ENCODE results near the gene KCNA10. TPM values are rescaled to one million over a fixed set of nuclear protein-coding genes. Genes with fewer than 3 reads are reported as not detected.
"Not testable (repeated sequence)": the region's sequence is repeated elsewhere in the genome, so short reads cannot be mapped to it uniquely, and the experiment has no call there.

KCNA10 gene
- total RNA-seq, 1 donor from 2014 or later: not detected

GRCh38 chr1:110535985-110536384 lies 17.0 kb upstream of the KCNA10 start:
- DNase-seq (ENCODE audit: low read depth, low spot score): no peak

GRCh38 chr1:110533230-110533629 lies 14.3 kb upstream of the KCNA10 start:
- DNase-seq (ENCODE audit: low read depth, low spot score): no peak

- no peak for DNase-seq (ENCODE audit: low read depth, low spot score)
Observed at GRCh38 chr1:110529011-110529410, 10.0 kb upstream of the KCNA10 start.

GRCh38 chr1:110526201-110526780 lies 7.3 kb upstream of the KCNA10 start:
- no peak for DNase-seq (ENCODE audit: low read depth, low spot score)

- DNase-seq (ENCODE audit: low read depth, low spot score): no peak
Observed at GRCh38 chr1:110525249-110525595, 6.2 kb upstream of the KCNA10 start.

GRCh38 chr1:110524311-110525248 lies 5.6 kb upstream of the KCNA10 start:
- DNase-seq (ENCODE audit: low read depth, low spot score): peak; percentile 11

GRCh38 chr1:110523011-110523410 lies 4.0 kb upstream of the KCNA10 start:
- no peak for DNase-seq (ENCODE audit: low read depth, low spot score)

GRCh38 chr1:110522560-110522959 lies 3.6 kb upstream of the KCNA10 start:
- no peak for DNase-seq (ENCODE audit: low read depth, low spot score)

GRCh38 chr1:110520827-110521226 lies 1.9 kb upstream of the KCNA10 start:
- no peak for DNase-seq (ENCODE audit: low read depth, low spot score)

GRCh38 chr1:110515891-110516290 lies 3.1 kb downstream of the KCNA10 start:
- no peak for DNase-seq (ENCODE audit: low read depth, low spot score)

GRCh38 chr1:110515041-110515440 lies 3.9 kb downstream of the KCNA10 start:
- no peak for DNase-seq (ENCODE audit: low read depth, low spot score)

- no peak for DNase-seq (ENCODE audit: low read depth, low spot score)
Observed at GRCh38 chr1:110513511-110513910, 5.5 kb downstream of the KCNA10 start.

- no peak for DNase-seq (ENCODE audit: low read depth, low spot score)
Observed at GRCh38 chr1:110511436-110511835, 7.5 kb downstream of the KCNA10 start.

GRCh38 chr1:110510921-110511320 lies 8.1 kb downstream of the KCNA10 start:
- not testable (repeated sequence) for DNase-seq (ENCODE audit: low read depth, low spot score)

- no peak for DNase-seq (ENCODE audit: low read depth, low spot score)
Observed at GRCh38 chr1:110509655-110510054, 9.3 kb downstream of the KCNA10 start.

GRCh38 chr1:110508028-110508940 lies 10.7 kb downstream of the KCNA10 start:
- DNase-seq (ENCODE audit: low read depth, low spot score): no peak

GRCh38 chr1:110506541-110506940 lies 12.4 kb downstream of the KCNA10 start:
- DNase-seq (ENCODE audit: low read depth, low spot score): no peak

GRCh38 chr1:110505596-110505995 lies 13.4 kb downstream of the KCNA10 start:
- no peak for DNase-seq (ENCODE audit: low read depth, low spot score)

- no peak for DNase-seq (ENCODE audit: low read depth, low spot score)
Observed at GRCh38 chr1:110504226-110504625, 14.7 kb downstream of the KCNA10 start.

GRCh38 chr1:110503471-110503870 lies 15.5 kb downstream of the KCNA10 start:
- DNase-seq (ENCODE audit: low read depth, low spot score): no peak

- no peak for DNase-seq (ENCODE audit: low read depth, low spot score)
Observed at GRCh38 chr1:110502402-110503151, 16.4 kb downstream of the KCNA10 start.
